ENCODE measurements around the gene SORBS1.

Gene SORBS1

DNA sequence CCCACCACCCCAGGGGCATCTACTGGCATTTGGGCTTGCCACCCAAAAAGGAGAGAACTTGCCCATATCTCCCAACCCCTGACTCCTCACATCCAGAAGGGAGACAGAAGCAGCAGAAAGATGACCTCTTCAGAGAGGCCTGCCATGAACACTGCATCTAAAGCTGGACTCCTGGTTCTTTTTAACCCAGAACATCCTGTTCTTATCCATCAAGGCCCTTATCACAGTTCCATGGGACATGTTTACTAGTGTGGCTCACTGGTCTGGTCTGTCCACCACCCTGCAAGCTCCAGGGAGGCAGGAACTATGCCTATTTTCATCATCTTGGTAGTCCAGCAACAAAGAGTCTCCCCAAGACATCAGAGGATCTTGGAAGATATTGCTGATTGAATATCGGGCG lies 155.5 kb downstream of the SORBS1 start:
- in situ Hi-C loops (cut with HindIII; ENCODE audit: low sequenced_read_pairs) = loop anchor here (25.0 kb wide), 1 partner anchor 182 kb away; no protein-coding TSS in a partner anchor
- TF ChIP-seq CTCF (IDR thresholded peaks at IDR 0.05; ENCODE audit: low read depth, low read length, missing control alignments) = no peak
- DNase-seq (ENCODE audit: low read depth) = no peak
- H3K4me3 ChIP-seq (ENCODE audit: low read depth, low read length) = no peak overlapping the region

DNA sequence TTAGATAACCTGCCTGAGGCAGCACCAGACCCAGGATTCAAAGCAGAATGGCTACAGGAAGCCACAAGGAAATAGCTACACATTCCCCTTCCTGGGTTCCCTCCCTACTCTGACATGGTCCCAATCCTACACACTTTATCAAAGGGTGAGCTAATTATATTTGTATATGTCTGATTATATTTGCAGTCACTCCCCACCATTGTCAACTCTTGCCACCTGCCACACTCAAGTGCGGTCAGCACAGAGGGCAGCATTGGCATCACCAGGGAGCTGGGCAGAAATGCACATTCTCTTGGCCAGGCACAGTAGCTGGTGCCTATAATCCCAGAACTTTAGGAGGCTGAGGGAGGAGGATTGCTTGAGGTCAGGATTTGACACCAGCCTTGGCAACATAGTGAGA lies 156.3 kb downstream of the SORBS1 start:
- in situ Hi-C loops (cut with HindIII; ENCODE audit: low sequenced_read_pairs) = loop anchor here (25.0 kb wide), 1 partner anchor 182 kb away; no protein-coding TSS in a partner anchor

GRCh38 chr10:95404462-95404858 lies 156.7 kb downstream of the SORBS1 start:
- no peak for TF ChIP-seq CTCF (IDR thresholded peaks at IDR 0.05; ENCODE audit: low read depth, low read length, missing control alignments)

More for the DNA sequence above, 156.3 kb downstream of the SORBS1 start:
- no peak for DNase-seq (ENCODE audit: low read depth)
- TF ChIP-seq CTCF (IDR thresholded peaks at IDR 0.05; ENCODE audit: low read depth, low read length, missing control alignments) = no peak
- no peak overlapping the region for H3K4me3 ChIP-seq (ENCODE audit: low read depth, low read length)

DNA sequence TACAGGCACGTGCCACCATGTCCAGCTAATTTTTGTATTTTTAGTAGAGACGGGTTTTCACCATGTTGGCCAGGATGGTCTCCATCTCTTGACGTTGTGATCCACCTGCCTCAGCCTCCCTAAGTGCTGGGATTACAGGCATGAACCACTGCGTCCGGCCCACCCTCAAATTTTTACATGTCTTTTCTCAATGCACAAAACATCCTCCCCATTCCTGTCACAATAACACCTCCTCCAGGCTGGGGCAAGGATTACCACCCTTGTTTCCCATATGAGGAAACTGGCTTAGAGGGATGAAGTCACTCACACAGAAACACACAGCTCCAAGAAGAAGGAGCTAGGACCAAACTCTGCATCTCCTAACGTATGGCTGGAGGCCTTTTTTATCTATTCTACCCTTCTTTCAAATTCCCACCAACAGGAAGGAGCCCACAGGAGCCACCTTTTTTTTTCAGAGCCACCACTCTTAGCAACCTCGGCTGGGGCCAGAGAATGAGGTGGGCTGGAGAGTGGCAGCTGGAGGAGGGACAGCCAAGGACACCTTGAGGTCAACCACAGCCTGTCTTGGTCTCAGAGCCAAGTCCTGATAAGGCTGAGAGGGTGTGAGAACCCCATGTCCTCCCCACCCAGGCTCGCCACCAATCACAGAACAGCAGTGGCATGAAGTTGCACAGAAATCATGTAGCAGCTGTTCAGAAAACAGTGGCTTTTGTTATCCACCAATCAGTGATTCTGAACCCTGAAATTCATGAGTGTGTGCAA lies 157.3 kb downstream of the SORBS1 start:
- no peak for DNase-seq (ENCODE audit: low read depth)
- in situ Hi-C loops (cut with HindIII; ENCODE audit: low sequenced_read_pairs) = loop anchor here (25.0 kb wide), 1 partner anchor 183 kb away; no protein-coding TSS in a partner anchor
- TF ChIP-seq CTCF (IDR thresholded peaks at IDR 0.05; ENCODE audit: low read depth, low read length, missing control alignments) = no peak
- no peak overlapping the region for H3K4me3 ChIP-seq (ENCODE audit: low read depth, low read length)

More at GRCh38 chr10:95404462-95404858, 156.7 kb downstream of the SORBS1 start:
- H3K4me3 ChIP-seq (ENCODE audit: low read depth, low read length) = no peak overlapping the region
- no peak for DNase-seq (ENCODE audit: low read depth)
- in situ Hi-C loops (cut with HindIII; ENCODE audit: low sequenced_read_pairs) = loop anchor here (25.0 kb wide), 1 partner anchor 183 kb away; no protein-coding TSS in a partner anchor

DNA sequence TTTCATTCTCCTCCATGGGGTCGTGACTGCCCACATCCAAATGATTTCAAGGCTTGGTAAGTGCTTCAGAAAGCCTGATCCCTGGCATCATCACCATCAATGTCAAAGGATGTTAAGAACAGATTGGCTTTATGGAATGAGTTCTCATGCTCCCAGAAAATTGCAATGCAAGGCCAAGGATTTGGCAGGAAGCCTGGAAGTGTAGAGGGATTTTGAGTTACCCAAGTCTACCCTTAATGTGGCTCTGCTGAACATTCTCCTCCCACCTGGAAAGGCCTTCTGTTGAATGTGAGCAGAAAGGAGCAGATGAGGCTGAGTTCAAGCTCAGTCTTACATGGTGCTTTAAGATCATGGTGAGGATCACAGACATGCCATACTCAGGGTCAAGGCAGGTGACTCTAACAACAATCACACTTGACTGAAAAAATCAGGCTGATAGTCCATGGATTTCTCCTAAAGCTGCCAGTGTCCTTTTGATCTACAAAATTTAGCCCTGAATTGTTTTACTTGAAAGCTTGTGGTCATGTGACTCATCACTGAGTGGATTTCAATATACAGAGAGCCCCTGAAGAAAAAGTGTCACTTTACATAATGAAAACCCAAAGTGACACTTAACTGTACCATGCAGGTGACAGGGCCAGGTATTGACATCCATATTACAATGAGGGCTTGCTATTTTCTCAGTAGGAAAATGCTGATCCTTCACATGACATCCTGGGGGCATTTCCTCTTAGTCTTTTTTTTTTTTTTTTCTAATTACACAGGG lies 159.3 kb downstream of the SORBS1 start:
- in situ Hi-C loops (cut with HindIII; ENCODE audit: low sequenced_read_pairs) = loop anchor here (25.0 kb wide), 1 partner anchor 185 kb away; no protein-coding TSS in a partner anchor
- H3K4me3 ChIP-seq (ENCODE audit: low read depth, low read length) = no peak overlapping the region
- no peak for DNase-seq (ENCODE audit: low read depth)
- no peak for TF ChIP-seq CTCF (IDR thresholded peaks at IDR 0.05; ENCODE audit: low read depth, low read length, missing control alignments)

- no peak overlapping the region for H3K4me3 ChIP-seq (ENCODE audit: low read depth, low read length)
- no peak for TF ChIP-seq CTCF (IDR thresholded peaks at IDR 0.05; ENCODE audit: low read depth, low read length, missing control alignments)
- DNase-seq (ENCODE audit: low read depth) = no peak
- in situ Hi-C loops (cut with HindIII; ENCODE audit: low sequenced_read_pairs) = loop anchor here (25.0 kb wide), 1 partner anchor 187 kb away; no protein-coding TSS in a partner anchor
These were observed 160.4 kb downstream of the SORBS1 start for GRCh38 chr10:95400787-95401186.

Data from astrocyte of the cerebellum (primary cell).